Measurements from ENCODE around the gene KRT1.

The KRT1 gene

GRCh38 chr12:52698651-52699340 lies 18.6 kb upstream of the KRT1 start:
- DNase-seq = no peak

GRCh38 chr12:52697058-52697582 lies 16.9 kb upstream of the KRT1 start:
- DNase-seq = no peak

- no peak for DNase-seq
These were observed 16.4 kb upstream of the KRT1 start for GRCh38 chr12:52696588-52696987.

GRCh38 chr12:52695039-52695438 lies 14.8 kb upstream of the KRT1 start:
- no peak for DNase-seq

GRCh38 chr12:52694151-52694550 lies 13.9 kb upstream of the KRT1 start:
- DNase-seq = no peak

- DNase-seq = no peak
These were observed 13.1 kb upstream of the KRT1 start for GRCh38 chr12:52693261-52693660.

GRCh38 chr12:52692254-52692653 lies 12.0 kb upstream of the KRT1 start:
- DNase-seq = no peak

GRCh38 chr12:52691841-52692150 lies 11.6 kb upstream of the KRT1 start:
- DNase-seq = no peak

GRCh38 chr12:52691076-52691840 lies 11.1 kb upstream of the KRT1 start:
- no peak for DNase-seq

GRCh38 chr12:52690351-52691075 lies 10.3 kb upstream of the KRT1 start:
- DNase-seq = no peak

GRCh38 chr12:52689936-52690335 lies 9.7 kb upstream of the KRT1 start:
- no peak for DNase-seq

- no peak for DNase-seq
These were observed 9.0 kb upstream of the KRT1 start for GRCh38 chr12:52689239-52689638.

GRCh38 chr12:52688481-52688880 lies 8.3 kb upstream of the KRT1 start:
- DNase-seq = no peak

- DNase-seq = no peak
These were observed 7.5 kb upstream of the KRT1 start for GRCh38 chr12:52687497-52688385.

- DNase-seq = no peak
These were observed 6.7 kb upstream of the KRT1 start for GRCh38 chr12:52686756-52687487.

GRCh38 chr12:52686063-52686462 lies 5.9 kb upstream of the KRT1 start:
- DNase-seq = no peak

GRCh38 chr12:52685406-52685890 lies 5.2 kb upstream of the KRT1 start:
- DNase-seq = no peak

- no peak for DNase-seq
These were observed 4.2 kb upstream of the KRT1 start for GRCh38 chr12:52684431-52684830.

GRCh38 chr12:52683575-52684300 lies 3.5 kb upstream of the KRT1 start:
- no peak for DNase-seq

GRCh38 chr12:52682938-52683574 lies 2.8 kb upstream of the KRT1 start:
- no peak for DNase-seq

- no peak for DNase-seq
These were observed 2.1 kb upstream of the KRT1 start for GRCh38 chr12:52682381-52682660.
